ENCODE data around the gene PLLP.

Gene PLLP

DNA sequence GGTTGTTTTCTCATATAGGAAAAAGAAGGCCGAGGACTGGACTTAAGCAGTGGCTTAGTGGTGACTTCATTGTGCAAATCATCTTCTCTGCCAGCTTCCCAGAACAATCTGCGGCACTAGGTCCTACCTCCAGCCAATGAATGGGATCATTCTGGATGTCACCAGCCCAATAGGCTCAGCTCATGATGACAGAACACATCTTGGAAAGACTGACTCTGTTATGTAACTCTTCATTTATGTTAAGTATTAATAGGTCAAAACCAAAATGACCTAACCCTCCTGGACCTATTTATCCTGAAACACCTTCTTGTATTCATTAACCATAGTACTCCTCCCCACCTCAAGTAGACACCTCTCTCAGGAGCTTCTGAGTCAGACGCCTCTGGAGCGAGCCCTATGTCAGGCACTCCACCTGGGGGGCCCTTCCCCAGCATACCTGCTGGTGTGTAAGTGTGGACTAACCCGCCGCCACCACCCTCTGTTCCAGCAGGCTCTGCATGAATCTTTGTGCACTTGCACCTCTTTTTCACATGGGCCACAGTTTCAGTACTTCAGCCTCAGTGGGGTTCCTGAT is 32.2 kb downstream of the PLLP start:
- no peak for DNase-seq

DNA sequence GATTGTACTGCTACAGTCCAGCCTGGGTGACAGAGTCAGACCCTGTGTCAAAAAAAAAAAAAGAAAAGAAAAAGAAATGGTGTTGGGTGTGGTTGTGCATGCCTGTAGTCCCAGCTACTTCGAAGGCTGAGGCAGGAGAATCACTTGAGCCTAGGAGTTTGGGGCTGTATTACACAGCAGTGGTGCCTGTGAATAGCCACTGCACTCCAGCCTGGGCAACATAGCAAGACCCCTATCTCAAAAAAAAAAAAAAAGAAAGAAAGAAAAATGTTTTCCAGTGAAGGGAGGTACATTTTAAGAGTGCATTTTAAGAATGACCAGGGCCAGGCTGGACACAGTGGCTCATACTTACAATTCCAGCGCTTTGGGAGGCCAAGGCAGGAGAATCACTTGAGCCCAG is 33.1 kb downstream of the PLLP start:
- DNase-seq = no peak

DNA sequence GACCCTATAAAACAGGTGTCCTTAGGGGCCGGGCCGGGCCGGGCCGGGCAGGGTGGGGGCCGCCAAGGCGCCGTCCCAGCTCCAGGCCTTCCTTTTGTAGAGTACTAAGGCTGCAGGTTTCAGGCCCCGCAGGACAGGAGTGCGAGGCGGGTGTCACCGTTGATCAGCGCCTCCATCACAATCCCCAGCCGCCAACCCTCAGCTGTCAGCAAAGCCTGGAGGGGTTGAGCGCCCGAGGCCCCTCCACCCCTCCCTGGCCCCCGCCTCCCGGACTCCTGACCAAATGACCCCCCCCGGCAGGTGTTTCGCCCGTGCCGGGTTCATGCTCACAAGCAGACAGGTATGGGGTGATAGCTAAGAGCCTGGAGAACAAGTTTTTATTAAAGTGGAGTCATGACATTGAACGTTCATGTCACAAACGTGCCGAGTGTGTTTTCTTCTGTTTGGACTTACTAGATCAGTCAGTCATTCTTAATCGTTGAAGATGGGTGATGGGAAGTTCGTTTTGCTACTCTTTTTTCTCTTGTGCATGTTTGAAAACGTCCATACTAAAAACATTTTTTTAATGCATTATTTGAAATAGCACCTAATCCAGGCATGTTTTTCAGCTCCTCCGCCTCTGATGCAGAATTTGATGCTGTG is 38.9 kb downstream of the PLLP start:
- no peak for DNase-seq

DNA sequence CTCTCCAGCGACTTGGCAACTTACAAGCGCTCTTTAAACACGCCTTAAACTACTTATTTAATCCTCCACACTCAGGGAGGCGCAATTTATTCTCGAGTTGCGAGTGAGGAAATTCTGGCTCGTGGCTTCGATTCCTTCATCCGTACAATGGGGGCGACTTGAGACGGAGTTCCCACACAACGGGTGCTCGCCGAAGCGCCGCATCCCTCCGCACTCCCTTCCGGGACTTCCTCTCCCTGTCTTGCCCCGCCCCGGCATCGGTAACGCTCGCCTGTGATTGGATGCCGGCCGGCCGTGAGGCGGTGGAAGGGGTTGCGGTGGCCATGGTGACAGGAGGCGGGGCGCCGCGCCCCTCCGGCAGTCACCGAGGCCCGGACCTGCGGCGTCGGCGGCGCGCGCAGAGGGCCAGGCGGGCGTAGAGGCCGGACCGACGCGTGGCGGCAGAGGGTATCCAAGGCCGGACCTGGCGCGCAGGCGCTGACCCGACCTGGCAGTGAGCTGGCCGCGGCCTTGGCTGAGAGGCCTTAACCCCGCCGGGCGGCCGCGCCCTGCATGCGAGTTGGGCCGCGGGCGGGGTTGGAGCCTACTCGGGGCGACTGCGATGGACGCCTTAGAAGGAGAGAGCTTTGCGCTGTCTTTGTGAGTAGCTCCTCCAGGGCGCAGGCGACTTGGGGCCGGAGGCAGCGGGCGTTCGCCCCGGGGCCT is 39.6 kb downstream of the PLLP start, which contains the start of gene ARL2BP:
Gene ARL2BP (plus strand): TSS at position 493 of the 705 bp plus-strand sequence. CDS start 109 bp downstream, at position 602.
- peak; percentile 95 for DNase-seq

DNA sequence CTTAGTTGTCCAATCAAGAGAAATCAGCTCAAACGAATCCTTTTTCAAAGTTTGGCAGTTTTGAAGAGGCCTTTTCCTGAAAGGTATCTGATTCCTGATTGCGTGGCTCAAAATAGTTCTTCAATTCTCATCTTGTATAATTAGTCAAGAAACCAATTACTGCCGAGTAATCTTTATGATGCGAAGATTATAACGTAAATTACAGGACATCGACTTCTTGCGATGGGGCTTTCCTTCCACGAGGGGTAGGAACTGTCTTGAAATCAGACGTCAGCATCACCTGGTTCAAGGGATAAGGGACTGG is 40.1 kb downstream of the PLLP start:
- DNase-seq = no peak

DNA sequence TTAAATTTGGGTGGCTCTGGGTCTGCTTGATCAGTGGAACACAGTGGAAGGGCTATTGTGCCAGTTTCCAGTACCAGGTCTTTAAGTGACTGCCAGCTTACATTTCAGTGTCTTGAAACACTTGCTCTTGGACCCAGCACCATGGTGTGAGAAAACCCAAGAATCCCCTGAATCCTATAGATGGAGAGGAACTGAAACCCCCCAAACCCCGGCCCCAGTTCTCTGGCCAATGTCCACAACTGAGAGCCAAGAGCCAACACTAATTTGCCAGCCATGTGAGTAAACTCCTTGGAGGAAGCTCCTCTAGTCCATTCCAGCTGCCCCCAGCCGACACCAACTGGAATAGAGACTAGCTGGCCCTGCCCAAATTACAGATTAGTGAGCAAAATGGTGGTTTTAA is 41.8 kb downstream of the PLLP start:
- DNase-seq = no peak

DNA sequence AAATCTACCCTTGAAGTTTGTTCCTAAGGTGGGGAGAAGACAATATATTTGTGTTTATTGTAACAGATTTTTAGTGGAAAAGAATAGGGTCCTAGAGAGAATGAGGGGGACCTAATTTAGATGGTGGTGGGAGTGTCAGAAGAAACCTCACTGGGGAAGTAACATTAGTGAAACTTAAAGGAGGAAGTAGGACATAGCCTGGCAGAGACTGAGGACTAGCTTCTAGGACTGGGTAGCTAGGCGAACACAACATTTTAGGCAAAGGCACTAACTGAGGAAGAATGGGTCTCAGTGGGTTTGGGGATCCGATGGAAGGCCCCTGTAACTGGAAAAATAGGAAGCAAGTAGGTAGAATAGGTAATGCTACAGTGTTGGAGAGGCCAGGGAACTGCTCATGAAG is 43.6 kb downstream of the PLLP start:
- no peak for DNase-seq

DNA sequence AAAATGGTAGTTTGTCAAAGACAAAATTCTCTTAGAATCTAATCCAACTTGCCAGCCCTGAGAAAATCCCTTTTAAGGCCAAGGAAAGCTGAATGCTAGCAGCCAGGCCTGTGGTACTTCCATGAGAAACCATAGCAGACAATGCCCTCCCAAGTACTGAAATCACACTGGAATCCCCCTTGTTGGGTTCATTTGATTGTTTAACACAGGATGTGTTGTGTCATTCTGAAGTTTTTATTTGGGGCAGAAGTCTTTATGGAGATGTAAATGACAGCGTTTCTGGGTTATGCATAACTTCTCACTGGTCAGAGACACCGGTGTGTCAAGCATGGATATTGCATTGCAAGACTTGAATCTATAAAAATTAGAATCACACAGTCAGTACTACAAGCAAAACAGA is 45.4 kb downstream of the PLLP start:
- no peak for DNase-seq

DNA sequence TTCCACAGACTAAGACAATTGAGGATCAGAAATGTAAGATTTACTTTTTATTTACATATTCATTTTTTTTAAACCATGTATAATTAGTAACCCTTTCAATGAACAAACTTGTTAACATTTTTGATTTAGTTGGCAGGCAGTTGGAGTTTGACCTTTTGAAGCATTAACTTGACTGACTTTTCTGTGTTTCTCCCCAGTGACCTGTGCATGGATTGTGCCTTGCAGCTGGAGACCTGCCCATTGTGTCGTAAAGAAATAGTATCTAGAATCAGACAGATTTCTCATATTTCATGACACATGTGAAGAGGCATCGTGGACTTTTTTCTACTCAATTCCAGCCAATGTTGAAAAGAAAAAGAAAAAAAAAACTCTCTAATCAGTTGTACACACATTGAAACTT is 45.8 kb downstream of the PLLP start:
- no peak for DNase-seq

DNA sequence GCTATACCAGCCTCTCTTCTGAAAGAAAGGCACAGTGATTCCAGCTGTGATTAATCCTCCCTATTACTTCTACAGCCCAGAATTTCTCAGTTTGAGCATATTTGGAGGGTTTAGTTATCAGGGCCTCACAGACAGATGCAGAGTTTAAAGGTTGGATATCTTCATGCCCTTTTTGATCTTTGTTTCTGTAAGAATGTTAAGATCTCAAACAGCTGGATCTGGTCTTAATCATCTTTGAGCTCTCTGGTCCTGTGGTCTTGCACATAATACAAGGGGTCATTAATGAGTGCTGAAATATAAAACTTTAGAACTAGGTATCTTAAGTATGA is 48.5 kb downstream of the PLLP start:
- no peak for DNase-seq

DNA sequence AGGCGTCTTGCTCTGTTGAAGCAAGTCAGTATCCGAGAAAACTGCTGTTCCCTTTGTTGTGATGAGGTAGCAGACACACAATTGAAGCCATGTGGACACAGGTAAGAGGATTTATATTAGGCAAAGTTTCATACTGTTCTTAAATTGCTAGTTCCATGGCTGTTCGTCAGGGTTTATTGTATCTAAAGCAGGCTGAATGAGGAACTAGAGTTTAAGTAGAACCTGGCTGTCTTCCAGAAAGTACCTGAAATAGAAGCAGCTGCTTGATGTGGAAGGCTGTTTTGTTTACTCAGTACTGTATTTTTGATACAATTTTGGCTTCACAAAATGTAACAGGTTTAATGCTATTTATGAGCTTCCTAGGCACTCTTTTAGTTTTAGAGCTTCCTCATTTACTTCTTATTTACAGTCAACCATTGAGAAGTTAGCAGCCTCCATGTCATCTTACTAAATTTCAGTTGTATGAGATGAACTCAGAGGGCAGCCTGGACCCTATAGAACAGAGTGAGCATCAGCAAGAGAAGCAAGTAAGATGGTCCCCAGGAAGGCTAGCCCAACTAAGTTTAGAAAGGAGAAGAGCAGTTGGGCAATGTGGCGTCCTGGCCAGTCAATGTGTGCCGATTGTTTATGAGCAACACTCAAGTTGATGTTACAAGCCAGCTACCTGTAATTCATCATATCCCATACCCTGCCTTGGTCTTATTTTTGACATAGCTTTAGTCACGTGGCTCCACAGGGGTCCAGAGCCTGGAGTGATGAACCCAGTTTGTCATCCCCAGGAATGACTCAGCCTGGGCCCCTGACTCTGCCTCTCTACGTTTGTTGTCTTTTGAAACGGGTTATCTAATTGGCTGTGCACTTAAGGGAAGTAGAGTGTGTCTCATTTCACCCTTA is 49.1 kb downstream of the PLLP start:
- no peak for DNase-seq

DNA sequence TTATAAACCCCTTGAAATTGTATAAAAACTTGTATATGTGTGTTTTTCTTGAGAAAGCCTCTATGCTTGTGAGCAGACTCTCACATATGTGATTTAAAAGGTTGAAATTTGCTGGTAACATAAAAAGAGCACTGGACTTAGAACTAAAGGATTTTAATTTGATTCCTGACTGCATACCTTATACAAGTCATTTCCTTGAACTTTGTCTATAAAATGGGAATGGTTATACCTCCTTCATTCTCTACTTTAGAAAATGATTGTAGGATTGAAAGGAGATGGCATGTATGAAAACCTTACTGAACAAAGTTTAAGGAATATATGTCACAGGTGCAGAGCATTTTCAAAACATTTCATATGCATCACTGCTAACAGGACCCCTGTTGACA is 49.8 kb downstream of the PLLP start:
- DNase-seq = no peak

DNA sequence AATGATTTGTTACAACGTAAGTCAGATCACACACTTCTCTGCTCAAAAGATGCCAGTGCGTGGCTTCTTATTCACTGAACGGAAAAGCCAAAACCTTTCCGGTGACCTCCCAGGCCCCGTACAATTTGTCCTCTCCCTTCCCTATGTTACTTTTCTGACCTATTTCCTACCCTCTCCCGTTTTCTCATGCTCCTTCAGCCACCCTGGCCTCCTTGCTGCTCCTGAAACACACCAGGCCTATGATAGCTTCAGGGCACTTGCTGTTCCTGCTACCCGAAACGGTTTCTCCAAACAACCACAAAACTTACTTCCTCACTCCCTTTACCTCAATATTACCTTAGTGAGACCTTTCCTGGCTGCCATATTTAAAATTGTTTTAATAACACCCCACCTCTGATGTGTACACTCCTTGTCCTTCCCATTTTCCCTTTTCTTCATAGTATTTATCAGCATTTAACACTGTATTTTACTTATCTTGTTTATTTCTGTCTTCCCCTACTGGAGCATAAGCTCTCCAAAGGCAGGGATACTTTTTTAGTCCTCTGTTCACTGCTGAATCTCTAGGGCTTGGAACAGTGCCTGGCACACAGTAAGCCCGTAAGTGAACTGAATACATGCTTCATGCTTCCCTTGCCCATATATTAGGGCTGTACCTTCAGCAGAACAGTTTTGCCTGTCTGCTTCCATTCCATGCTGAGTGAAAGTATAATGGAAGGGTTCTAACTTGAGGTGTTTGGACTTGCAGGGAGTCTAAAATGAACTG is 50.3 kb downstream of the PLLP start:
- no peak for DNase-seq

DNA sequence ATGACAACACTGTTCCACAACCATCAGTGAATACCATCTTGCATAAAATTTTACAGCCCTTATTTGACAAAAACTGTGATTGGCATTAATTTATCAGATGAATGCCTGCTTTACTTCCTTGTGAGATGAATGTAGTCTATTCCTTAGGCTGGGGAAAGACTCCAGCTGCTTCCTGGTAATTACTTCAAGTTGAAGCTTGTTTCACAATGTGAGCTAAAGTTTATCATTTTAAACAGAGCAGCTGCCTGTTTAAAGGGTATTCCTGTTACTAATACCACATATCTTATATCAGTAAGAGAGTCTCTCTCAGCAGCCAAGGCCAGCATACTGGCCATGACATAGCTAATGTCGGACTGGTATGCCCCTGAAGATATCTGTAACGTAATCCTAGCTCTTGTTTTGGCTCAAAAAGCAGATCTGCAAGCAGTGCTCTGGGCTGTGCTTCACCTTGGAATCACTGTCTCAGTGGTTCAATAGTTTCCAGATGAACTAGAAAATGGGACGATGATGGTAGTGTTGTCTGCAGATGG is 52.6 kb downstream of the PLLP start:
- DNase-seq = no peak

DNA sequence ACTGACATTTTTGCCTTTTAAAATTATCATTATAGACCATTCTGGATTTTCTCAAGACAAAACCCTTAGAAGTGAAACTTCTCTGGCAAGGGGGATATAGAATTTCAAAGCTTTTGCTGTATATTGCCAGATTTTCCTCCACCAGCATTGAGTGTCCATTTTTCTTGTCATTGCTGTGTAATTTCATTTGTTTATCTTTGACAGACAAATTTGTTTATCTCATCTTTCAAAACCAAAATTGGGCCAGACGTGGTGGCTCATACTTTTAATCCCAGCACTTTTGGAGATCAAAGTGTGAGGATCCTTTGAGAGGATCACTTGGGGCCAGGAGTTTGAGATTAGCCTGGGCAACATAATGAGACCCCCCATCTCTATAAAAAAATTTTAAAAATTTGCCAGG is 55.4 kb downstream of the PLLP start:
- DNase-seq = no peak

DNA sequence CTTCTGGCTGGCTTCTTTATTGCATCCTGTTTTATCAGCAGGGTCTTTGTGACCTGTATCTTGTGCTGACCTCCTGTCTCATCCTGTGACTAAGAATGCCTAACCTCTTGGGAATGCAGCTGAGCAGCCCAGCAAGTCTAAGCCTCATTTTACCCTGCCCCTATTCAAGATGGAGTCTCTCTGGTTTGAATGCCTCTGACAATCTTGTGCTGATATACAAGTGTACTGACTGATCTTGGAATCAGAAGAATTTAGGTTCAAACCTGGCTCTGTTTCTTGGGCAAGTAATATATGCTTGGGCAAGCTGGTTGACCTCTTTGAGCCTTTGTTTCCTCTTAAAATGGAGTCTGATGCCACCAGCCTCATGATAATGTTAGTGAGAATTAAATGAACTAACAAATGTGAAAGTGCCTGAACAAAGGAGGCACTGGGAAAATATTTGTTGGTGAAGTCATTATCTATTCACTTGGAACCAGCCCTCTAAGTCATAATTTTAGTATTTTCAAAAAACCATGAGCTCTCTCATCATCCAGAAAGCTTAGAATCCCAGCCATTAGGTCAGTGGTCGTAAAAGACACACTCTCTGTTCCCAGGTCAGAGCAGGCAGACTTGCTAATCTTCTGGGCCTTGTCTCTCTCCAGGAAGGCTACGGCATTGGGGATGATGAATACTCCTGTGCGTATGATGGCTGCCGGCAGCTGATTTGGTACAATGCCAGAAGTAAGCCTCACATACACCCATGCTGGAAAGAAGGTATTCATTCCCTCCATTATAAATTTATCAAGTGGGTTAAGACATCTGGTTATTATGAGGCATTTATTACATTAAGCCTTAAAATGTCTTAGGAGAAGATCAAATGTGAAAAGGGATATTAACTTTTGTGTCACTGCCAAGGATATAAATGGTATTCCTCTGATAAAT is 57.5 kb downstream of the PLLP start:
- no peak for DNase-seq

DNA sequence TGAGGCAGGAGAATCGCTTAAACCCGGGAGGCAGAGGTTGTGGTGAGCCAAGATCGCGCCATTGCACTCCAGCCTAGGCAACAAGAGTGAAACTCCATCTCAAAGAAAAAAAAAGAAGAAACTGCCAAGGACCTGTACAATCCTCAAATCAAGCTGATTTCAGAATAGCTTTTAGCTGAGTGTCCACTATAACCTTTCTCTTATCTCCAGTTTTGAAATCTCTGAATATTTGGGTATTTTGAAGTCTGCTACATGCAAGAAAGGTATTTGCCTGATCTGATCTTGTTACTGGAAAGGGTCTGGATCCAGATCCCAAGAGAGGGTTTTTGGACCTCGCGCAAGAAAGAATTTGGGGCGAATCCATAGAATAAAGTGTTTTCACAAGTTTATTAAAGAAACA is 58.5 kb downstream of the PLLP start:
- DNase-seq = no peak

DNA sequence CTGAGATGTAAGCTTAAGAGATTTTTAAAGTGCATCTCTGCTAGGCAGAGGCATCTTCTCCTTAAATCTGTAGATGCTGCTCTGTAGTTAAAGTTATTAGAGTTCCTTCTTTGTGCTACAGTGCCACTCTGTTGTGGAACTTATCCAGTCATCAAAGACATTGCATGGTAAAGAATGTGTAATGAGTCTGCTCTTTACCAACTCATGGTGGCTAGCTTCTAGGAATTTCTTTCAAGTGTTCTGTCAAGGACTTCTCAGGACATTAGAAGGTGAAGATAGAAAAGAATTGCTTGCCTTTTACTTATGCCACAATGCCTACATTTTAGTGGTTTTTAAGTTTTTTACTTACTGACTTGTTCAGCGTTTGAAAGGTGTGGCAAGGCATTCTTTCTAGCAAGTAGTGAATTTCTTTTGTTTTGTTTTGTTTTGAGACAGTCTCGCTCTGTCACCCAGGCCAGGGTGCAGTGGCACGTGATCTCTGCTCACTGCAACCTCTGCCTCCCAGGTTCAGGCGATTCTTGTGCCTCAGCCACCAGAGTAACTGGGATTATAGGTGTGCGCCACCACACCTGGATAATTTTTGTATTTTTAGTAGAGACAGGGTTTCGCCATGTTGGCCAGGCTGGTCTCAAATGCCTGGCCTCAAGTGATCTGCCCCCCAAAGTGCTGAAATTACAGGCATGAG is 59.7 kb downstream of the PLLP start:
- no peak for DNase-seq

DNA sequence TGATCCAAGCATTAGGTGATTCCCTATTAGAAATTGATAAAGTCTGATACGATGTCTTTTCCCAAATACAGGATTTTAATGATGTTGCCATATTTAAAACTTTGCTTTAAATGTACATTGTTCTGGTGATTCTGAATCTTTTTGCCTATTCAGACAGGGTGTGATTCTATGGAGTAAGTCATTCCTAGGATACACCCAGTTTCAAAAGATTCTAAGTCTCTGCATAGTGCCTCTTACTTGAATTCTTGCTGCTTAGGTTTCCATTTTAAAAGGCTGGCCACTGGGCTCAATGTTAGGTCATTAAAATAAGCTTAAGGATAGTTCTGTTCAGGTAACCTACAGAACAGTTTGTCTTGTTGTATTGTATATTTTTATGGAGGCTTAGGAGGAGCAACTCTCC is 61.4 kb downstream of the PLLP start:
- no peak for DNase-seq

DNA sequence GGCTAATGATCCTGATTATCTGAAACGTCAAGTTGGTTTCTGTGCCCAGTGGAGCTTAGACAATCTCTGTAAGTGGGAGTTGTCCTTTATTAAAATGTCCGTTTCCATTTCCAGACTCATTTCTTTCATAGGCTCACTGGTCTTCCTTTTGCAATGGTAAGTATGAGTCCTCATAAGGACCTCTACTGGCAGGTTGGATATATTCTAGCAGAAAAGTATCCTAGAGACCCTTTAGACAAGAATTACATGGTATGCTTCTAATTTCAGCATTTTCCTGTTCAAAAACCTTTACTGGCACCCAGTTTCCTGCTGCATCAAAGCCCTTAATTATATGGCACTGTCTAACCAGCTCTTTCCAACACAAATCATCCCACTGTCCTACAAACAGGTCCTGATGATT is 67.5 kb downstream of the PLLP start:
- no peak for DNase-seq

DNA sequence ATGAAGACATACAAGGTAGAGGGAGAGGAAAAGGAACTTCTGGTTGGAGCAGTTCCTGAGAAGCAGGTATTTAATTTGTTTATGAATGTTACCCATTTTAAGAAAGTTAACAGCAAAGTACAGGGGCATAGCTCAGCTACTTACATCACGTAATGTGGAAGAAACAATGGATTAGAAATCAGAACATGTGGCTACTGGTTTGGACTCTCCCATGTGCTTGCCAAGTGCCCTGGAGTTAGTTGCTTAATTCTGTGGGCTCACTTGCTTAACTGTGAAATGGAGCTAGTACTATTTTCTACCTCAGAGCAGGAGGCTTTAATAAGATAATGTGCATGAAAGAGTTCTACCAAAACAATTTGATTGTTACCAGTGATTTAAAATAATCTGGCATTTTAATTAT is 71.0 kb downstream of the PLLP start:
- no peak for DNase-seq

Data from activated gamma-delta T cell (primary cell).